Panc1 (cell line): ENCODE results near the gene CHRNB1.
"Not testable (repeated sequence)": the region's sequence is repeated elsewhere in the genome, so short reads cannot be mapped to it uniquely, and the experiment has no call there.

Experiments
- POLR2AphosphoS5 ChIP-seq: IDR thresholded peaks from 2 replicates; pipeline ENCODE4 v1.6.1; 2012; ENCODE audit warnings: mild to moderate bottlenecking, low read depth, low read length, moderate library complexity
- REST ChIP-seq, 2 experiments: IDR thresholded peaks; 2 replicates each; pipeline ENCODE4 v1.6.1; 2011 to 2012; ENCODE audit warnings: low read depth in 2 of 2, control low read depth in 1 of 2, low read length in 1 of 2, mild to moderate bottlenecking in 1 of 2, moderate library complexity in 1 of 2; ENCODE audit not compliant: insufficient read depth in 1 of 2
- TCF7L2 ChIP-seq: IDR thresholded peaks from 2 replicates; pipeline ENCODE4 v1.6.1; 2011; ENCODE audit warnings: mild to moderate bottlenecking, low read depth, low read length, inconsistent platforms
- TF ChIP-seq, protein P1 (sequence below): fragments of 450-650 bp; IDR thresholded peaks from 2 replicates; pipeline ENCODE4 v1.5.1; 2017; ENCODE audit warnings: mild to moderate bottlenecking

DNA sequence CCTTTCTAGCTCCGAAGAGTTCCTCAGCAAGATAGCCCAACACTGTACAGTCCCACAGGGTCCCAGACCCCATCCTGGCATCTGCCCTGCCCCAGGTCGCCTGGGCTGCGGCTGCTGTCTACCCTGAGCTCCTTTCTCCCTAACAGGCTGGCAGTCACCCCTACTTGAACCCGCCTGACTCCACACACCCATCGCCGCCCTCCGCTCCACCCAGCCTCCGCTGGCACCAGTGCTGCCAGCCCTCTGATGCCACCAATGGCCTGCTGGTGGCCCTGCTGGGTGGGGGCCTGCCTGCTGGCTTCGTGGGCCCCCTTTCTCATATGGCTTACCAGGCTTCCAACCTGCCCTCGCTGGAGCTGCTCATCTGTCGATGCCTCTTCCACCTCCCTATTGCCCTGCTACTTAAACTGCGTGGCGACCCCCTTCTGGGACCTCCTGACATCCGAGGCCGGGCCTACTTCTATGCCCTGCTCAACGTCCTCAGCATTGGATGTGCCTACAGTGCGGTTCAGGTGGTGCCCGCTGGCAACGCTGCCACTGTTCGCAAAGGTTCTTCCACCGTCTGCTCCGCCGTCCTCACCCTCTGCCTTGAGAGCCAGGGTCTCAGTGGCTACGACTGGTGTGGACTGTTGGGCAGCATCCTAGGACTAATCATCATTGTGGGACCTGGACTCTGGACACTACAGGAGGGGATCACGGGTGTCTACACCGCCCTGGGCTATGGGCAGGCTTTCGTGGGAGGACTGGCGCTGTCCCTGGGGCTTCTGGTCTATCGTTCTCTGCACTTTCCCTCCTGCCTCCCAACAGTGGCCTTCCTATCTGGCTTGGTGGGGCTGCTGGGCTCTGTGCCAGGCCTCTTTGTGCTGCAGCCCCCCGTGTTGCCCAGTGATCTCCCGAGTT lies 37.2 kb downstream of the CHRNB1 start:
- TF ChIP-seq, protein P1, sequence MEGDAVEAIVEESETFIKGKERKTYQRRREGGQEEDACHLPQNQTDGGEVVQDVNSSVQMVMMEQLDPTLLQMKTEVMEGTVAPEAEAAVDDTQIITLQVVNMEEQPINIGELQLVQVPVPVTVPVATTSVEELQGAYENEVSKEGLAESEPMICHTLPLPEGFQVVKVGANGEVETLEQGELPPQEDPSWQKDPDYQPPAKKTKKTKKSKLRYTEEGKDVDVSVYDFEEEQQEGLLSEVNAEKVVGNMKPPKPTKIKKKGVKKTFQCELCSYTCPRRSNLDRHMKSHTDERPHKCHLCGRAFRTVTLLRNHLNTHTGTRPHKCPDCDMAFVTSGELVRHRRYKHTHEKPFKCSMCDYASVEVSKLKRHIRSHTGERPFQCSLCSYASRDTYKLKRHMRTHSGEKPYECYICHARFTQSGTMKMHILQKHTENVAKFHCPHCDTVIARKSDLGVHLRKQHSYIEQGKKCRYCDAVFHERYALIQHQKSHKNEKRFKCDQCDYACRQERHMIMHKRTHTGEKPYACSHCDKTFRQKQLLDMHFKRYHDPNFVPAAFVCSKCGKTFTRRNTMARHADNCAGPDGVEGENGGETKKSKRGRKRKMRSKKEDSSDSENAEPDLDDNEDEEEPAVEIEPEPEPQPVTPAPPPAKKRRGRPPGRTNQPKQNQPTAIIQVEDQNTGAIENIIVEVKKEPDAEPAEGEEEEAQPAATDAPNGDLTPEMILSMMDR = not testable (repeated sequence)
- TF ChIP-seq REST (IDR thresholded peaks at IDR 0.05; ENCODE audit: insufficient read depth in 1 of 2, low read depth in 2 of 2, low read length in 1 of 2); POLR2AphosphoS5; TCF7L2: not testable (repeated sequence)
